ENCODE results near the gene IFI35. TPM values are rescaled to one million over a fixed set of nuclear protein-coding genes. Genes with fewer than 3 reads are reported as not detected.

IFI35 gene
- total RNA-seq, 1 experiment from 2014 or later, result 9.4 TPM

DNA sequence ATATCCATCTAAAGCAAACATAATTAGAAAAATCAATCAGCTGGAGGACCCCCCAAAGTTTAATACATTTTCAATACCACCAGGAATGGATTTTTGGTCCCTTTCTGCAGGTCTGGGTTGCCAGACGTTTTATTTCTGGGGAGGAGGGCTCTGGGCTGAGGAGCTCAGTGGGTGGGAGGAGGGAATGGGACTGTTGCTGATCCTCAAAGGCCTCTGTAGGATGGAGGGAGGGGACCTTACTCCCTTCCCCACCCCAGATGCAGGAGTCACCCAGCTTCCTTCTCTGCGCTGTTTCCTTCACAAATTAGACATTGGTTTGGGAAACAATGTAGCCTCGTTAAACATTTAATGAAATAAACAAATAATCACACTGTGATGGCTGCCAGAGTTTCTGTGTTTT is 25.1 kb downstream of the IFI35 start:
- H3K27me3 ChIP-seq (replicated peaks; ENCODE audit: control insufficient read depth, insufficient read depth, low read length), result no peaks in the 10 kb centered on the region
- TF ChIP-seq, protein P1, sequence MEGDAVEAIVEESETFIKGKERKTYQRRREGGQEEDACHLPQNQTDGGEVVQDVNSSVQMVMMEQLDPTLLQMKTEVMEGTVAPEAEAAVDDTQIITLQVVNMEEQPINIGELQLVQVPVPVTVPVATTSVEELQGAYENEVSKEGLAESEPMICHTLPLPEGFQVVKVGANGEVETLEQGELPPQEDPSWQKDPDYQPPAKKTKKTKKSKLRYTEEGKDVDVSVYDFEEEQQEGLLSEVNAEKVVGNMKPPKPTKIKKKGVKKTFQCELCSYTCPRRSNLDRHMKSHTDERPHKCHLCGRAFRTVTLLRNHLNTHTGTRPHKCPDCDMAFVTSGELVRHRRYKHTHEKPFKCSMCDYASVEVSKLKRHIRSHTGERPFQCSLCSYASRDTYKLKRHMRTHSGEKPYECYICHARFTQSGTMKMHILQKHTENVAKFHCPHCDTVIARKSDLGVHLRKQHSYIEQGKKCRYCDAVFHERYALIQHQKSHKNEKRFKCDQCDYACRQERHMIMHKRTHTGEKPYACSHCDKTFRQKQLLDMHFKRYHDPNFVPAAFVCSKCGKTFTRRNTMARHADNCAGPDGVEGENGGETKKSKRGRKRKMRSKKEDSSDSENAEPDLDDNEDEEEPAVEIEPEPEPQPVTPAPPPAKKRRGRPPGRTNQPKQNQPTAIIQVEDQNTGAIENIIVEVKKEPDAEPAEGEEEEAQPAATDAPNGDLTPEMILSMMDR (IDR thresholded peaks at IDR 0.05; ENCODE audit: insufficient read depth in 1 of 2, low read depth in 1 of 2, low read length in 1 of 2, severe bottlenecking in 1 of 2, unreplicated experiment in 1 of 2), result no peak
- no TSS peak for BruUV-seq (replicated peaks)
- no peak overlapping the region for H3K27ac Mint-ChIP-seq (ENCODE audit: unreplicated experiment)
- DNase-seq, result no peak
- ChIA-PET POLR2A (no interaction called here), CTCF (interaction anchor here (1.0 kb wide), 1 partner anchor 35 kb away, joined by 3 read pairs; no protein-coding TSS in a partner anchor)
- intact Hi-C loops (cut with micrococcal nuclease; ENCODE audit: unreplicated experiment), result no loop called here
- H3K4me3 ChIP-seq (ENCODE audit: low read depth, low read length), result no peak overlapping the region
- no peaks in the 10 kb centered on the region for H3K36me3 Mint-ChIP-seq (ENCODE audit: insufficient read depth, unreplicated experiment)
- H3K36me3 ChIP-seq (ENCODE audit: control insufficient read depth, insufficient read depth, low read length), result no peaks in the 10 kb centered on the region
- no peaks in the 10 kb centered on the region for H3K9me3 Mint-ChIP-seq (ENCODE audit: unreplicated experiment)
- no peak overlapping the region for H3K4me3 Mint-ChIP-seq (ENCODE audit: unreplicated experiment)
- H3K9me3 ChIP-seq, result no peaks in the 10 kb centered on the region
- no peaks in the 10 kb centered on the region for H3K27me3 Mint-ChIP-seq (ENCODE audit: insufficient read depth, unreplicated experiment)
- H3K4me1 Mint-ChIP-seq (ENCODE audit: low read depth, unreplicated experiment), result peaks cover 10% of the 10 kb centered on the region
- peaks cover 16% of the 10 kb centered on the region for H3K4me1 ChIP-seq

DNA sequence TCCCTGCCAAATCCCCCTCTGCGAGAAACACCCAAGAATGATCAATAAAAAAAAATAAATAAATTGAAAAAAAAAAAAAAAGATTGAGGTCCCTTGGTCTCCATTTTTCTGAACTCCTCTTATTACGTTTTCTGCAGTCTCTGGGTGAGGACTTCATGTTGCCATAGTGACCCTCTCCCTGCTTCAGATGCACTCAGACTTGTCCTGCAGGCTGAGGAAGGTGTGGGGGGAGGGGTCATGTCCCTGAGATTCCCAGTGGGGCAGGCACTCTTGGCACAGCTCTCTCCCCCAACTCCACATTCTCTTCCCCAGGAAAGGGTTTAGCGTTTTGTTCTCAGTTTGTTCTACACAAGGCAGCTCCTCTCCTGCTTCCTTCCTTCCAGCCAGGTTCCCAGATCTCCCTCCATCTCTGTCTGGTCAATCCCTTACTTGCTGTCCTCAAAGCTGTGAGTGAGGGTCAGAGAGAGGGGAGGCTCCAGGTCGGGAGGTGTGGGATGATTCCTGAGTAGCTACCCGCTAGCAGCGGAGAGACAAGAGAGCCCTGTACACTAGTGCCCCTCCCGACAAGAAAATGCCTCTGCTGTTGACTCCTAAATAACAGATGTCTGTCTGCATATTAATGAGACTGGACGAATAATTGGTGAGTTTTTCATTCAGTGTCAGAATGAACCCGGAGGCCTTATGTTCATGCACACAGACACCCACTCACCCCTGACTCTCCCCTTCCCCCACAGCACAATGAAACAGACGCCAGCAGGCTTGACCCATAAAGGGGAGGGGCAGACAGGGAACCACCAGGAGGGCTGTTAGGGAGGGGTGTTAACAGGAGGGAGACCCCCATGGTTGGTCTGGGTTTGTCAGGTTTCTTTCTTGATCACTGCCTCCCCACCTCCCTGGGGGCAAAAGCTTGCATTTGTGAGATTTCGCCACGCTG is 27.6 kb downstream of the IFI35 start:
- H3K36me3 ChIP-seq (ENCODE audit: control insufficient read depth, insufficient read depth, low read length), result no peaks in the 10 kb centered on the region
- intact Hi-C loops (cut with micrococcal nuclease; ENCODE audit: unreplicated experiment), result no loop called here
- ChIA-PET CTCF (interaction anchor here (0.6 kb wide), 1 partner anchor 155 kb away, joined by 5 read pairs; no protein-coding TSS in a partner anchor), POLR2A (no interaction called here)
- no peak overlapping the region for H3K4me3 Mint-ChIP-seq (ENCODE audit: unreplicated experiment)
- H3K27ac Mint-ChIP-seq (ENCODE audit: unreplicated experiment), result peak overlapping the region; percentile 35
- H3K9me3 Mint-ChIP-seq (ENCODE audit: unreplicated experiment), result no peaks in the 10 kb centered on the region
- H3K9me3 ChIP-seq, result no peaks in the 10 kb centered on the region
- H3K27me3 Mint-ChIP-seq (ENCODE audit: insufficient read depth, unreplicated experiment), result no peaks in the 10 kb centered on the region
- TF ChIP-seq, protein P1 (IDR thresholded peaks at IDR 0.05; ENCODE audit: insufficient read depth in 1 of 2, low read depth in 1 of 2, low read length in 1 of 2, severe bottlenecking in 1 of 2, unreplicated experiment in 1 of 2), result no peak
- no peaks in the 10 kb centered on the region for H3K27me3 ChIP-seq (replicated peaks; ENCODE audit: control insufficient read depth, insufficient read depth, low read length)
- H3K4me1 ChIP-seq, result peaks cover 16% of the 10 kb centered on the region
- DNase-seq, result peak in 1 of 2 experiments; percentile 53
- no TSS peak for BruUV-seq (replicated peaks)
- H3K4me1 Mint-ChIP-seq (ENCODE audit: low read depth, unreplicated experiment), result peaks cover 10% of the 10 kb centered on the region
- no peaks in the 10 kb centered on the region for H3K36me3 Mint-ChIP-seq (ENCODE audit: insufficient read depth, unreplicated experiment)
- no peak overlapping the region for H3K4me3 ChIP-seq (ENCODE audit: low read depth, low read length)

GRCh38 chr17:43034894-43035293 is 28.3 kb downstream of the IFI35 start:
- Histone ChIP-seq H3K36me3 (ENCODE audit: control insufficient read depth, insufficient read depth, low read length) (no peaks in the 10 kb centered on the region), H3K27me3 (replicated peaks; ENCODE audit: control insufficient read depth, insufficient read depth, low read length) (no peaks in the 10 kb centered on the region), H3K9me3 (no peaks in the 10 kb centered on the region), H3K4me3 (ENCODE audit: low read depth, low read length) (no peak overlapping the region), H3K4me1 (peaks cover 12% of the 10 kb centered on the region)
- Mint-ChIP-seq H3K4me1 (ENCODE audit: low read depth, unreplicated experiment) (peaks cover 10% of the 10 kb centered on the region), H3K36me3 (ENCODE audit: insufficient read depth, unreplicated experiment) (no peaks in the 10 kb centered on the region), H3K27me3 (ENCODE audit: insufficient read depth, unreplicated experiment) (no peaks in the 10 kb centered on the region), H3K27ac (ENCODE audit: unreplicated experiment) (no peak overlapping the region), H3K4me3 (ENCODE audit: unreplicated experiment) (no peak overlapping the region), H3K9me3 (ENCODE audit: unreplicated experiment) (no peaks in the 10 kb centered on the region)
- no TSS peak for BruUV-seq (replicated peaks)
- TF ChIP-seq, protein P1 (IDR thresholded peaks at IDR 0.05; ENCODE audit: insufficient read depth in 1 of 2, low read depth in 1 of 2, low read length in 1 of 2, severe bottlenecking in 1 of 2, unreplicated experiment in 1 of 2), result no peak
- POLR2A ChIA-PET, result no interaction called here
- intact Hi-C loops (cut with micrococcal nuclease; ENCODE audit: unreplicated experiment), result no loop called here
- no peak for DNase-seq
- CTCF ChIA-PET, result no interaction called here

Data from Caco-2 (cell line).